Esophagus muscularis mucosa (tissue), 4 donors: Measurements from ENCODE around the gene OR2V2. TPM values are rescaled to one million over a fixed set of nuclear protein-coding genes. Genes with fewer than 3 reads are reported as not detected.

Experiments used
- DNase-seq: peaks from one replicate; pipeline ENCODE4 v3.0.0-alpha.2; 2017; ENCODE audit errors: extremely low spot score
- H3K27ac ChIP-seq, 4 donors: fragments of 200-600 bp; sonication (generic); replicated peaks in 1 of 4; 1 replicate in 3 of 4; 2 replicates in 1 of 4; pipeline ENCODE4 v1.5.1; 2016 to 2019; ENCODE audit warnings: mild to moderate bottlenecking in 1 of 4
- H3K27me3 ChIP-seq, 4 donors: fragments of 200-600 bp; sonication (generic); one replicate each; pipeline versions ENCODE4 v1.5.1 to v1.6.0; 2016 to 2019
- H3K36me3 ChIP-seq, 4 donors: fragments of 200-600 bp; sonication (generic); one replicate each; pipeline ENCODE4 v1.5.1; 2016 to 2019
- H3K4me1 ChIP-seq, 4 donors: fragments of 200-600 bp; sonication (generic); one replicate each; pipeline ENCODE4 v1.5.1; 2016 to 2019
- H3K4me3 ChIP-seq, 4 donors: fragments of 200-600 bp; sonication (generic); 1 replicate in 2 of 4; 2 replicates in 2 of 4; pipeline ENCODE4 v1.5.1; 2016 to 2019; ENCODE audit warnings: mild to moderate bottlenecking in 4 of 4, moderate library complexity in 1 of 4
- H3K9me3 ChIP-seq, 4 donors: fragments of 200-600 bp; sonication (generic); 1 replicate in 3 of 4; 2 replicates in 1 of 4; pipeline ENCODE4 v1.5.1; 2016 to 2019
- EP300 ChIP-seq: sonication (generic); formaldehyde crosslinking; IDR thresholded peaks from one replicate; pipeline ENCODE4 v1.6.1; 2017; ENCODE audit warnings: antibody characterized with exemption
- POLR2A ChIP-seq: fragments of 450-650 bp; IDR thresholded peaks from one replicate; pipeline ENCODE4 v1.6.1; 2017; ENCODE audit warnings: antibody characterized with exemption, moderate library complexity, mild to moderate bottlenecking, low read depth
- POLR2AphosphoS5 ChIP-seq, 2 donors: sonication (generic); formaldehyde crosslinking; IDR thresholded peaks; one replicate each; pipeline ENCODE4 v1.6.1; 2017; ENCODE audit warnings: antibody characterized with exemption in 2 of 2
- WGBS: methylation state at CpG from one replicate; pipeline ENCODE4 v1.1.5; 2018; 5-methylcytosine and 5-hydroxymethylcytosine counted together
- intact Hi-C: fragments of 100-400 bp; cut with DNase I; formaldehyde crosslinking; loops from one replicate; pipeline ENCODE4 v1.15.1; 2023
- total RNA-seq, 4 donors: library from RNA; depleted of rRNA; stranded (reverse); fragments of >200 nt; gene quantifications; one replicate each; pipeline versions ENCODE4 v1.1.0 to v1.2.1, GENCODE V29; 2016
- TF ChIP-seq, protein P1 (sequence below), 3 experiments: fragments of 200-600 bp in 2 of 3; fragments of 450-650 bp in 1 of 3; sonication (generic) in 2 of 3; IDR thresholded peaks; one replicate each; pipeline ENCODE4 v1.5.1; 2017 to 2019; ENCODE audit warnings: antibody characterized with exemption in 3 of 3, mild to moderate bottlenecking in 2 of 3, moderate library complexity in 1 of 3

Gene OR2V2
- total RNA-seq, 4 donors from 2014 or later: not detected

DNA sequence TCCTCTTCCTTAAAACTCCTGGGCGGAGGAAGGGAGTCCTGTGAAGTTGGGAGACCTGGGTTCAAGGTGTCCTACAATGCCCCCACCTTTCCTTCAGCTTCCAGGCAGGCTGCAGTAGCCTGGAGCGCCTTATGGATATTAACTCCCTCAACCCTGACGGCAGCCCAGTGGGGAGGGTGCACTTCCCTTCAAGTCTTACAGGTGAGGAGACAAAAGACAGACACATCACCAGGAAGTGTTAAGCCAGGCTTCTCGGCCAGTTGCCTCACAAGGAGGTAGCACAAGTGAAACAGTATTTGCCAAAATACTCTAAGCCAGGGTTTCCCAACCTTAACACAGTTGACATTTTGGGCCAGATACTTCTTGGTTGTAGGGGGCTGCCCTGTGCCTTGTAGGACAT, 53.4 kb downstream of the OR2V2 start:
- TF ChIP-seq POLR2A: no peak
- TF ChIP-seq, protein P1, sequence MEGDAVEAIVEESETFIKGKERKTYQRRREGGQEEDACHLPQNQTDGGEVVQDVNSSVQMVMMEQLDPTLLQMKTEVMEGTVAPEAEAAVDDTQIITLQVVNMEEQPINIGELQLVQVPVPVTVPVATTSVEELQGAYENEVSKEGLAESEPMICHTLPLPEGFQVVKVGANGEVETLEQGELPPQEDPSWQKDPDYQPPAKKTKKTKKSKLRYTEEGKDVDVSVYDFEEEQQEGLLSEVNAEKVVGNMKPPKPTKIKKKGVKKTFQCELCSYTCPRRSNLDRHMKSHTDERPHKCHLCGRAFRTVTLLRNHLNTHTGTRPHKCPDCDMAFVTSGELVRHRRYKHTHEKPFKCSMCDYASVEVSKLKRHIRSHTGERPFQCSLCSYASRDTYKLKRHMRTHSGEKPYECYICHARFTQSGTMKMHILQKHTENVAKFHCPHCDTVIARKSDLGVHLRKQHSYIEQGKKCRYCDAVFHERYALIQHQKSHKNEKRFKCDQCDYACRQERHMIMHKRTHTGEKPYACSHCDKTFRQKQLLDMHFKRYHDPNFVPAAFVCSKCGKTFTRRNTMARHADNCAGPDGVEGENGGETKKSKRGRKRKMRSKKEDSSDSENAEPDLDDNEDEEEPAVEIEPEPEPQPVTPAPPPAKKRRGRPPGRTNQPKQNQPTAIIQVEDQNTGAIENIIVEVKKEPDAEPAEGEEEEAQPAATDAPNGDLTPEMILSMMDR (IDR thresholded peaks at IDR 0.05): no peak
- TF ChIP-seq POLR2AphosphoS5 (IDR thresholded peaks at IDR 0.05): no peak
- no peak for TF ChIP-seq EP300
- 91% methylated on average over 4 of the region's 4 CpGs for WGBS
- Histone ChIP-seq H3K4me1 (peaks cover 6 to 27% (median 24%) of the 10 kb centered on the region in 4 donors), H3K36me3 (peaks cover 0 to 11% (median 0%) of the 10 kb centered on the region in 4 donors), H3K9me3 (no peaks in the 10 kb centered on the region), H3K27ac (no peak overlapping the region), H3K27me3 (no peaks in the 10 kb centered on the region), H3K4me3 (no peak overlapping the region)
- intact Hi-C loops: no loop called here
- no peak for DNase-seq

DNA sequence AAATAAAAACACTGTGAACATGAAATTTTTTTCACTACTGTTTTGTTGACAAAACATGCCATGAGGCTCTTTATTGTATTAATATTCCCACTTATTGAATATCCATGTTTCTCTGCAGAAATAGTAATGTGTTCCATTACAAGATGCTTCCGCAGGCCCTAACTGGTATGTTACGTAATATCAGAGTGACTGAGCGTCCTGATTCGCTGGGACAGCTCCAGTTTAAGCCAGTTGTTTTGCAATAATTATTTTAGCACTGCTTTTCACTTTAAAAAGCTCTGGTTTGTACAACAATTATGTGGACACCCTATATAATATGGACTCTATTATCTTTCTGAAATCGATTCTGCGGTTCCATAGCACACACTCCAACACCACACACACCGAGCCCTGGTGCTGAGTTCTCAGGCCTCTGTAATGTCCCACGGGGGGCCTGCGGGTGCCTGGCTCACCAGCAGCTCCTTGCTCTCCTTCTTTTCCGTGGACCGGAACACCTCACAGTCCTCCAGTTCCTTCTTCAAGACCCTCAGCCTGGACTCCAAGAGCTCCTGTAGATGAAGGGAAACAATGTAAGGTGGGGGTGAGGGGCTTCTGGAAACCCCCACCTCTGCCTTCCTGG, 55.8 kb downstream of the OR2V2 start:
- 76% methylated on average over 11 of the region's 11 CpGs for WGBS
- peak overlapping the region in 2 of 4 donors; percentile 75 to 76 for H3K4me3 ChIP-seq
- H3K27me3 ChIP-seq: no peaks in the 10 kb centered on the region
- TF ChIP-seq EP300 (no peak), POLR2A (no peak), POLR2AphosphoS5 (IDR thresholded peaks at IDR 0.05) (no peak)
- TF ChIP-seq, protein P1 (IDR thresholded peaks at IDR 0.05): no peak
- peaks cover 14 to 47% (median 40%) of the 10 kb centered on the region in 4 donors for H3K4me1 ChIP-seq
- peak overlapping the region; percentile 18 to 86 (median 84) for H3K27ac ChIP-seq
- no peak for DNase-seq
- intact Hi-C loops: no loop called here
- H3K36me3 ChIP-seq: peaks cover 0 to 11% (median 0%) of the 10 kb centered on the region in 4 donors
- no peaks in the 10 kb centered on the region for H3K9me3 ChIP-seq

DNA sequence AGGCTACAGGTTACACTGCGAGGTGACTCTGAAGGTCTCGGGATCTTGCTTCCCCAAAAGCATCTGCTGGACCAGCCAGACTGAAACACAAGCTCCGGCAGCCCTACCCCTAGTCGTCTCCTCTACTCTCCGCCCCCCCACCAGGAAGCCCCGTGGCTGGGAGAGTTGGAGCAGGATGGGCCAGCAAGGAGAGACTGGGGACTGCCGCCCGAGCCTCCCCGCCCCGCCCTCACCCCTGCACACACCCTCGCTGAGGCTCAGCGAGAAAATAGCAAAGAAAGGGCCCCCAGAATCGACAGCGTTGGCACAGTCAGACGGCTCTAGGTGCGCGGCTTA, 56.4 kb downstream of the OR2V2 start:
- H3K4me1 ChIP-seq: peaks cover 14 to 49% (median 40%) of the 10 kb centered on the region in 4 donors
- no peaks in the 10 kb centered on the region for H3K9me3 ChIP-seq
- H3K36me3 ChIP-seq: peaks cover 0 to 6% (median 0%) of the 10 kb centered on the region in 4 donors
- TF ChIP-seq POLR2A (no peak), POLR2AphosphoS5 (IDR thresholded peaks at IDR 0.05) (no peak), EP300 (no peak)
- TF ChIP-seq, protein P1 (IDR thresholded peaks at IDR 0.05): no peak
- peak overlapping the region; percentile 18 to 86 (median 84) for H3K27ac ChIP-seq
- 12% methylated on average over 15 of the region's 17 CpGs for whole genome bisulfite sequencing
- H3K4me3 ChIP-seq: peak overlapping the region; percentile 62 to 76 (median 70)
- DNase-seq: no peak
- intact Hi-C loops: no loop called here
- no peaks in the 10 kb centered on the region for H3K27me3 ChIP-seq

DNA sequence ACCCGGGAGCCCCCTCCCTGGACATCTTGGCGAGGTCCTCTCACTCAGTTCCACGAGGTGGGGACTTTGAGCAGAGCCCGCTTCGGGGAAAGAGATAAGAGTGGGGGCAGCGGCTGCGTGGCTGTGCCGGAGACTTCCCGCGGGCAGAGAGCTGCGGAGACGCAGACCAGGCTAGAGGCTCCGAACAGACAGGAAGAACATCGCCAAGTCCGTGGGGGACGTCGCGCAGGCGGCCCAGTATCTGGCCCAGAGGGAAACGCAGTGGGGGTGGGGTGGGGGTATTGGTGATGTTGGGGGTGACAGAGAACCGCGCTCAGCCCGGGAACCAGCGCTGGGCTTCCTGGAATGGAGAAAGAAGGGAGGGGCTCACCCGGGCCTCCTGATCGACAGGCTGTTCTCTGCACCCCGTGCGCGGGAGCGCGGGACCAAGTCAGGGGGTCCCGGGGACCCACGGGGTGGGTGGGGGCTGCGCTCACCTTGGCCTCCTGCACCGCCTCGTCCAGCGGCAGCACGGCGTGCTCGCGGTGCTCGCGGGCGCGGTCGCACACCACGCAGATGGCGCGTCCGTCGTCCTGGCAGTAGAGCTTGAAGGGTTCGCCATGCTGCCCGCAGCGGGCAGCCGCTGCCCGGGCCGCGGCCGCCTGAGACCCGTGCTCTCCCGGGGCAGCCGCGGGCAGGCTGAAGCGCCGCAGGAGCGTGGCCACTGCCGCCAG, 56.9 kb downstream of the OR2V2 start:
- H3K9me3 ChIP-seq: no peaks in the 10 kb centered on the region
- peaks cover 0 to 6% (median 0%) of the 10 kb centered on the region in 4 donors for H3K36me3 ChIP-seq
- peak overlapping the region; percentile 56 to 86 (median 84) for H3K27ac ChIP-seq
- no peak for TF ChIP-seq EP300
- H3K4me3 ChIP-seq: peak overlapping the region; percentile 62 to 76 (median 70)
- no peaks in the 10 kb centered on the region for H3K27me3 ChIP-seq
- H3K4me1 ChIP-seq: peaks cover 14 to 49% (median 40%) of the 10 kb centered on the region in 4 donors
- intact Hi-C loops: no loop called here
- under 1% methylated on average over 29 of the region's 67 CpGs for WGBS
- DNase-seq: no peak
